ENCODE measurements around the gene DMD. TPM values are rescaled to one million over a fixed set of nuclear protein-coding genes. Genes with fewer than 3 reads are reported as not detected.

The DMD gene
- polyA plus RNA-seq, 3 donors, result 0.23 TPM; not detected in 2

- WGBS (ENCODE audit: insufficient coverage), result no CpG with 5 or more reads among the region's 2 CpGs
- no peaks in the 10 kb centered on the region for H3K4me1 Mint-ChIP-seq
- Histone ChIP-seq H2AFZ (ENCODE audit: insufficient read depth, low read depth, low read length, poor library complexity, severe bottlenecking) (no peak overlapping the region), H3K9me3 (replicated peaks in 1 of 2; ENCODE audit: control insufficient read depth in 1 of 2, insufficient read depth in 1 of 2, low read length in 2 of 2) (peaks cover 0 to 6% of the 10 kb centered on the region in 2 donors), H3K9ac (ENCODE audit: insufficient read depth, low read length, poor library complexity, severe bottlenecking) (no peak overlapping the region), H3K36me3 (replicated peaks in 1 of 2; ENCODE audit: control insufficient read depth in 1 of 2, insufficient read depth in 2 of 2, low read length in 2 of 2) (no peaks in the 10 kb centered on the region), H3K4me2 (replicated peaks; ENCODE audit: extremely low read depth, low read length, poor library complexity, severe bottlenecking) (no peak overlapping the region), H3K27ac (ENCODE audit: low read depth in 1 of 2, low read length in 2 of 2) (no peak overlapping the region), H3K79me2 (ENCODE audit: insufficient read depth, low read length) (no peaks in the 10 kb centered on the region), H4K20me1 (ENCODE audit: insufficient read depth, low read length) (no peaks in the 10 kb centered on the region), H3K4me3 (replicated peaks in 1 of 3; ENCODE audit: low read depth in 2 of 3, low read length in 3 of 3) (no peak overlapping the region), H3K27me3 (ENCODE audit: control insufficient read depth in 2 of 2, insufficient read depth in 2 of 2, low read length in 2 of 2) (no peaks in the 10 kb centered on the region), H3K4me1 (ENCODE audit: control insufficient read depth in 1 of 2, insufficient read depth in 2 of 2, low read length in 2 of 2) (no peaks in the 10 kb centered on the region)
- no peak overlapping the region for H3K27ac Mint-ChIP-seq
- peaks cover 0 to 1% (median 0%) of the 10 kb centered on the region in 3 donors for H3K27me3 Mint-ChIP-seq (ENCODE audit: low read depth in 3 of 3)
- no peaks in the 10 kb centered on the region for H3K36me3 Mint-ChIP-seq
- TF ChIP-seq CTCF (IDR thresholded peaks at IDR 0.05), result no peak
- H3K9me3 Mint-ChIP-seq, result peaks cover 0 to 7% (median 1%) of the 10 kb centered on the region in 7 donors
- intact Hi-C loops (cut with micrococcal nuclease), result no loop called here
- no peak for DNase-seq
- H3K4me3 Mint-ChIP-seq, result no peak overlapping the region
These were observed 1668.8 kb downstream of the DMD start for GRCh38 chrX:31542566-31542965.

DNA sequence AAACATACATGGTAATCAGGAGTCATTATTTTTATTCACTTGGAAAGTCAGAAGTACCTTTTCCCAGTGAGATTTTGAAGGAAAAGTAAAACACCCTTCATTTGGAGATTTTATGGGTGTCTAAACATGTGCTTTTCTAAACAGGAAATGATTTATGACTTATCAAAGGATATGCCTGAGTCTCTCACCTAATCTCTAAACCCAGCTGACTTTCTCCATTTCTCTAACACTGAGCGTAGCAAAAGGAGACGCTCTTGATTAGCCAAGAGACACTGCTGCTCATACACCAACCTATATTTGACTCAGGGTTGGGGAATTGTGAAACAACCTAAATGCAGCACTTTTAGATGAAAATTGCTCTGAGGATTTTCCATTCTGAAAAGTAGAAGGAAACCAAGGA is 1671.0 kb downstream of the DMD start:
- no peak overlapping the region for H3K4me2 ChIP-seq (replicated peaks; ENCODE audit: extremely low read depth, low read length, poor library complexity, severe bottlenecking)
- Mint-ChIP-seq H3K9me3 (peaks cover 0 to 7% (median 1%) of the 10 kb centered on the region in 7 donors), H3K27ac (no peak overlapping the region), H3K27me3 (ENCODE audit: low read depth in 3 of 3) (peaks cover 0 to 2% (median 0%) of the 10 kb centered on the region in 3 donors), H3K4me3 (no peak overlapping the region), H3K4me1 (no peaks in the 10 kb centered on the region), H3K36me3 (no peaks in the 10 kb centered on the region)
- no peaks in the 10 kb centered on the region for H3K36me3 ChIP-seq (replicated peaks in 1 of 2; ENCODE audit: control insufficient read depth in 1 of 2, insufficient read depth in 2 of 2, low read length in 2 of 2)
- H3K4me1 ChIP-seq (ENCODE audit: control insufficient read depth in 1 of 2, insufficient read depth in 2 of 2, low read length in 2 of 2), result no peaks in the 10 kb centered on the region
- no peaks in the 10 kb centered on the region for H4K20me1 ChIP-seq (ENCODE audit: insufficient read depth, low read length)
- no peak for TF ChIP-seq CTCF (IDR thresholded peaks at IDR 0.05)
- H3K79me2 ChIP-seq (ENCODE audit: insufficient read depth, low read length), result no peaks in the 10 kb centered on the region
- no peak overlapping the region for H3K9ac ChIP-seq (ENCODE audit: insufficient read depth, low read length, poor library complexity, severe bottlenecking)
- H2AFZ ChIP-seq (ENCODE audit: insufficient read depth, low read depth, low read length, poor library complexity, severe bottlenecking), result no peak overlapping the region
- peaks cover 0 to 6% of the 10 kb centered on the region in 2 donors for H3K9me3 ChIP-seq (replicated peaks in 1 of 2; ENCODE audit: control insufficient read depth in 1 of 2, insufficient read depth in 1 of 2, low read length in 2 of 2)
- H3K27me3 ChIP-seq (ENCODE audit: control insufficient read depth in 2 of 2, insufficient read depth in 2 of 2, low read length in 2 of 2), result no peaks in the 10 kb centered on the region
- DNase-seq, result no peak
- no peak overlapping the region for H3K4me3 ChIP-seq (replicated peaks in 1 of 3; ENCODE audit: low read depth in 2 of 3, low read length in 3 of 3)
- WGBS (ENCODE audit: insufficient coverage), result no CpG with 5 or more reads among the region's 2 CpGs
- intact Hi-C loops (cut with micrococcal nuclease), result no loop called here
- H3K27ac ChIP-seq (ENCODE audit: low read depth in 1 of 2, low read length in 2 of 2), result no peak overlapping the region

All from CD14-positive monocyte (primary cell).